B cell (primary cell): ENCODE results near the gene ANXA1.

Experiments
- EZH2 ChIP-seq: IDR thresholded peaks from 2 replicates; pipeline ENCODE4 v1.6.1; 2012; ENCODE audit warnings: borderline replicate concordance, low read depth, mild to moderate bottlenecking, moderate library complexity, low read length; ENCODE audit not compliant: insufficient read depth, poor library complexity, severe bottlenecking
- TF ChIP-seq, protein P1 (sequence below): fragments of 200-600 bp; IDR thresholded peaks from one replicate; pipeline ENCODE4 v1.8.0; 2022; ENCODE audit warnings: antibody characterized with exemption, mild to moderate bottlenecking

DNA sequence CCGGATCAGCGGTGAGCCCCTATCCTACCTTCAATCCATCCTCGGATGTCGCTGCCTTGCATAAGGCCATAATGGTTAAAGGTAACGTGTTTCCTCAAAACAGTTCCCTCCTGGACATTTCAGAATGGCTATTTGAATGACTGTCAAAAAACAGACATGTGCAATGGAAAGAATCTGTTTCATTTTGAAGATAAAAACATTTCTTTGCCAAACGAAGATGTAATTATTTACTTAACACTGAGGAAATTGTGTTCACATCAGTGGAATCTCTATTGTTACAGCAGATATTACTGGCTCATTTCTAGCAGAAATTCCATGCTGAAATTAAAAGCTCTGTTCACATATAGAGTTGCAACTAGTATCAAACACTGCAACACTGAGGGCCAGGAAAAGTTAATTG is 7.1 kb downstream of the ANXA1 start:
- TF ChIP-seq, protein P1, sequence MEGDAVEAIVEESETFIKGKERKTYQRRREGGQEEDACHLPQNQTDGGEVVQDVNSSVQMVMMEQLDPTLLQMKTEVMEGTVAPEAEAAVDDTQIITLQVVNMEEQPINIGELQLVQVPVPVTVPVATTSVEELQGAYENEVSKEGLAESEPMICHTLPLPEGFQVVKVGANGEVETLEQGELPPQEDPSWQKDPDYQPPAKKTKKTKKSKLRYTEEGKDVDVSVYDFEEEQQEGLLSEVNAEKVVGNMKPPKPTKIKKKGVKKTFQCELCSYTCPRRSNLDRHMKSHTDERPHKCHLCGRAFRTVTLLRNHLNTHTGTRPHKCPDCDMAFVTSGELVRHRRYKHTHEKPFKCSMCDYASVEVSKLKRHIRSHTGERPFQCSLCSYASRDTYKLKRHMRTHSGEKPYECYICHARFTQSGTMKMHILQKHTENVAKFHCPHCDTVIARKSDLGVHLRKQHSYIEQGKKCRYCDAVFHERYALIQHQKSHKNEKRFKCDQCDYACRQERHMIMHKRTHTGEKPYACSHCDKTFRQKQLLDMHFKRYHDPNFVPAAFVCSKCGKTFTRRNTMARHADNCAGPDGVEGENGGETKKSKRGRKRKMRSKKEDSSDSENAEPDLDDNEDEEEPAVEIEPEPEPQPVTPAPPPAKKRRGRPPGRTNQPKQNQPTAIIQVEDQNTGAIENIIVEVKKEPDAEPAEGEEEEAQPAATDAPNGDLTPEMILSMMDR, result no peak
- TF ChIP-seq EZH2, result no peak
